ENCODE results near the gene FRS2. TPM values are rescaled to one million over a fixed set of nuclear protein-coding genes. Genes with fewer than 3 reads are reported as not detected.
A peak's percentile ranks its signal among the peaks of the same experiment; 100 is the strongest.

Gene FRS2
- total RNA-seq, 5 donors from 2014 or later (not counting 1 experiment from before 2014, with no cell fraction given) = 22.0 to 30.2 (median 26.2) TPM

DNA sequence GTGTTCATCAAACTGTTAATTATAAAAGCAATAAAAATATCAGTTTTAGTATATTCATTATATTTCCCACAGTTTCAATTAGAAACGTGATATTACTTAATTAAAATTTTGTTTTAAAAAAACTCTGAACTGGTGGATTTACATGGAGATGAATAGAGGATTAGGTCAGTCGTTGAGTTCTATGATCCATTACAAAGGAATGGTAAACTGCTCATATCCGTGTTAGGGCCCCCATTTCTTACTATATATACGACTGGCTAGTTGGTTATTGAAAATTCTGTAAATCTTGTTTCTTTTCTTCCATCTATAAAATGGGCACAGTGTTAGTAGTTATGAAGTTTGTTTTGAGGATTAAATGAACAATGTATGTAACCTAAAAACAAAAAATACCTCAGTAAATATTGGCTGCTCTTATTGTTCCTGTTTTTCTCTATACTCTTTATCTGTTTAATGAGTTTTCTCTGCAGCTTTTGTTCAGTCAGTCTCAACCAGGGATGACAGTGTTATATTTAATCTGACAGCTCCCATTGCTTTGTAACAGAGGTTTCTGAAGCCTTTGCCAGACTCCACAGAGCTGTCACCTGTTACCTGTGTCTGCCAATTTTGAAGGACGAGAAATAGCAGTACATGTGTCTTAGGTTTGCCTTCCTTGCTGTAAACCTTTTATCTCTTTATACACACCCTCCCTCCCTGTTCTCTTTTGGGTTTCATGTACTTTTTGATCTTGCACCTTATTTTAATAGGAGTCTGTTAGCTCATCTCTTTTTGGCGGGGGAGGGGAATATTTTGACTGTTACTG lies 41.5 kb downstream of the FRS2 start:
- Mint-ChIP-seq H3K9me3 (no peaks in the 10 kb centered on the region), H3K27ac (no peak overlapping the region), H3K36me3 (peaks cover 1% of the 10 kb centered on the region), H3K27me3 (no peaks in the 10 kb centered on the region), H3K4me3 (no peak overlapping the region), H3K4me1 (peaks cover 71 to 78% (median 73%) of the 10 kb centered on the region in 3 donors)
- DNase-seq = no peak
- peaks cover 8 to 21% of the 10 kb centered on the region in 2 experiments for H3K4me1 ChIP-seq (ENCODE audit: control insufficient read depth in 1 of 2, extremely low read depth in 1 of 2, insufficient read depth in 2 of 2, low read length in 2 of 2)
- CTCF ChIA-PET = no interaction called here
- ATAC-seq (replicated peaks in 1 of 4) = peak in 1 of 4 experiments; percentile 63
- no CpG with 5 or more reads among the region's 6 CpGs for WGBS (ENCODE audit: insufficient coverage)
- H3K4me3 ChIP-seq (ENCODE audit: control insufficient read depth in 1 of 2, extremely low read depth in 1 of 2, low read length in 1 of 2) = no peak overlapping the region
- no peak overlapping the region for H3K27ac ChIP-seq (ENCODE audit: low read length)
- no peaks in the 10 kb centered on the region for H3K36me3 ChIP-seq (ENCODE audit: control insufficient read depth in 2 of 2, extremely low read depth in 1 of 2, insufficient read depth in 1 of 2, low read length in 1 of 2)
- POLR2A ChIA-PET = no interaction called here
- no peaks in the 10 kb centered on the region for H3K27me3 ChIP-seq (replicated peaks in 1 of 2; ENCODE audit: control insufficient read depth in 2 of 2, extremely low read depth in 1 of 2, insufficient read depth in 2 of 2, low read length in 1 of 2)
- H3K9me3 ChIP-seq = no peaks in the 10 kb centered on the region

DNA sequence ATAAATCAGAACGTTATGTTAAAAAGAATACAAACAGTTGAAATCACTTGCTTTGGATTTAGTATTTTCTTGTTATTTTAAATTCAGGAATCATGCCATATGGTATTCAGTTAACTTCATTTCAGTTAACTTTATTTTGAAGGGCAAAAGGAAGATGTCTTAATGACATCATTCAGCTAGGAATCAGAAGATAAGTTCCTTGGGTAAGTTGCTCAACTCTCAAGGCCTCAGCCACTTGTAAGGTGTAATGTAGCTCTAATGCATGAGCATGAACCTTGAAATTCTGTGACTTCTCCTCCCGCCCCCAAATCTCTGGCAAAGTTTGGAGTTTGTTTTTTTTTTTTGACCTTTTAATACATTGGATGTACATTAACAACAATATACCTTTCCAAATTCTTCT lies 42.6 kb downstream of the FRS2 start:
- no peak for DNase-seq
- ChIA-PET POLR2A (interaction anchor here in 1 of 2 donors (0.5 kb wide), 1 partner anchor 42 kb away, joined by 4 read pairs; no protein-coding TSS in a partner anchor), CTCF (interaction anchor here in 1 of 2 donors (0.9 kb wide), 1 partner anchor 24 kb away, joined by 3 read pairs; no protein-coding TSS in a partner anchor)
- no peak overlapping the region for H3K4me3 ChIP-seq (ENCODE audit: control insufficient read depth in 1 of 2, extremely low read depth in 1 of 2, low read length in 1 of 2)
- Mint-ChIP-seq H3K27ac (no peak overlapping the region), H3K36me3 (no peaks in the 10 kb centered on the region), H3K27me3 (no peaks in the 10 kb centered on the region), H3K4me3 (no peak overlapping the region), H3K9me3 (no peaks in the 10 kb centered on the region), H3K4me1 (peaks cover 72 to 75% (median 74%) of the 10 kb centered on the region in 3 donors)
- no CpG with 5 or more reads among the region's 2 CpGs for WGBS (ENCODE audit: insufficient coverage)
- H3K27me3 ChIP-seq (replicated peaks in 1 of 2; ENCODE audit: control insufficient read depth in 2 of 2, extremely low read depth in 1 of 2, insufficient read depth in 2 of 2, low read length in 1 of 2) = no peaks in the 10 kb centered on the region
- ATAC-seq (replicated peaks in 1 of 4) = no peak
- no peak overlapping the region for H3K27ac ChIP-seq (ENCODE audit: low read length)
- no peaks in the 10 kb centered on the region for H3K9me3 ChIP-seq
- H3K36me3 ChIP-seq (ENCODE audit: control insufficient read depth in 2 of 2, extremely low read depth in 1 of 2, insufficient read depth in 1 of 2, low read length in 1 of 2) = no peaks in the 10 kb centered on the region
- H3K4me1 ChIP-seq (ENCODE audit: control insufficient read depth in 1 of 2, extremely low read depth in 1 of 2, insufficient read depth in 2 of 2, low read length in 2 of 2) = peaks cover 8 to 21% of the 10 kb centered on the region in 2 experiments

DNA sequence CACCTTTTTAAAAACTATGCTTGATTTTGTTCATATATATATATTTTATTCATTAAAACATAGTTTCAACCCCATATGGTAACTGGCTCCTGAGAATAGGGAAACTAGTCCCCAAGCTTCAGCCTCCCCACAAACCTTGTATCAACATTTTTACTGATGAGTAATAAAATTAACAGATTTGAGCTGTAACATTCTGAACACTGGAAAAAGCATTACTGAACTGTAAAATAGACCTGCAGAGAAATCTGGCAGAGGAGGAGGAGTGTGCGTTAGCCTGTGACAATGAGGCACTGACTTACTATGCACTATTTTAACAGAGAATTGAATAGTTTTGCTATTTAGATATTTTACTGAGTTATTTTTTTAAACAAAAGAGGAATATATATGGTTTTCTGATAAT lies 43.1 kb downstream of the FRS2 start:
- Mint-ChIP-seq H3K4me3 (no peak overlapping the region), H3K9me3 (no peaks in the 10 kb centered on the region), H3K27ac (no peak overlapping the region), H3K36me3 (peaks cover 2% of the 10 kb centered on the region), H3K27me3 (no peaks in the 10 kb centered on the region), H3K4me1 (peaks cover 70 to 74% (median 71%) of the 10 kb centered on the region in 3 donors)
- ATAC-seq (replicated peaks in 1 of 4) = no peak
- H3K4me3 ChIP-seq (ENCODE audit: control insufficient read depth in 1 of 2, extremely low read depth in 1 of 2, low read length in 1 of 2) = no peak overlapping the region
- ChIA-PET POLR2A (no interaction called here), CTCF (interaction anchor here (0.5 to 0.9 kb wide), 3 partner anchors 25 to 1220 kb away, joined by 3 to 7 read pairs (median 3); no protein-coding TSS in a partner anchor)
- no peaks in the 10 kb centered on the region for H3K27me3 ChIP-seq (replicated peaks in 1 of 2; ENCODE audit: control insufficient read depth in 2 of 2, extremely low read depth in 1 of 2, insufficient read depth in 2 of 2, low read length in 1 of 2)
- H3K36me3 ChIP-seq (ENCODE audit: control insufficient read depth in 2 of 2, extremely low read depth in 1 of 2, insufficient read depth in 1 of 2, low read length in 1 of 2) = no peaks in the 10 kb centered on the region
- DNase-seq = no peak
- no peaks in the 10 kb centered on the region for H3K9me3 ChIP-seq
- peaks cover 8 to 21% of the 10 kb centered on the region in 2 experiments for H3K4me1 ChIP-seq (ENCODE audit: control insufficient read depth in 1 of 2, extremely low read depth in 1 of 2, insufficient read depth in 2 of 2, low read length in 2 of 2)
- H3K27ac ChIP-seq (ENCODE audit: low read length) = no peak overlapping the region
- WGBS (ENCODE audit: insufficient coverage) = no CpG with 5 or more reads among the region's 1 CpG

DNA sequence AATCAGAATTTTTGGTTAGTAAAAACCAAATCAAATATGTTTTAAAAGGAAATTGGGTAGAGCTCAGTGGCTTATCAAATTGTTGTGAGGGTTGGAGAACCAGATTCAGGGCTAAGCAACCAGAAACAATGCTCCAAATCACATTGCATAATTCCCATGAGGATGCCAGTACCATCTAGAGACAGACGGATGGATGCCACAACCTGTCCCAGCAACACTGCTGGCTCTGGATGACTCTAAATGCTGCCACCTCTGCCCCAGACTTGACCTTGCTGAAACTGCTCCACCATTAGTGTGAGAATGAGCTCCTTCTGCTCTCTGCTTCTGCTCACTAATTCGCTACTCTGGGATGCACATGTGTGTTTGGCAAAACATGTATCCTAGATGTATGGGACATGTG lies 43.9 kb downstream of the FRS2 start:
- Mint-ChIP-seq H3K4me3 (no peak overlapping the region), H3K27me3 (no peaks in the 10 kb centered on the region), H3K4me1 (peaks cover 63 to 69% (median 66%) of the 10 kb centered on the region in 3 donors), H3K27ac (no peak overlapping the region), H3K9me3 (no peaks in the 10 kb centered on the region), H3K36me3 (peaks cover 2% of the 10 kb centered on the region)
- Histone ChIP-seq H3K27ac (ENCODE audit: low read length) (no peak overlapping the region), H3K9me3 (no peaks in the 10 kb centered on the region), H3K27me3 (replicated peaks in 1 of 2; ENCODE audit: control insufficient read depth in 2 of 2, extremely low read depth in 1 of 2, insufficient read depth in 2 of 2, low read length in 1 of 2) (no peaks in the 10 kb centered on the region), H3K36me3 (ENCODE audit: control insufficient read depth in 2 of 2, extremely low read depth in 1 of 2, insufficient read depth in 1 of 2, low read length in 1 of 2) (no peaks in the 10 kb centered on the region), H3K4me1 (ENCODE audit: control insufficient read depth in 1 of 2, extremely low read depth in 1 of 2, insufficient read depth in 2 of 2, low read length in 2 of 2) (peaks cover 8 to 21% of the 10 kb centered on the region in 2 experiments), H3K4me3 (ENCODE audit: control insufficient read depth in 1 of 2, extremely low read depth in 1 of 2, low read length in 1 of 2) (no peak overlapping the region)
- DNase-seq (no peak), ATAC-seq (replicated peaks in 1 of 4) (no peak)
- POLR2A ChIA-PET = no interaction called here
- WGBS (ENCODE audit: insufficient coverage) = 100% methylated on average over 2 of the region's 2 CpGs
- CTCF ChIA-PET = no interaction called here

DNA sequence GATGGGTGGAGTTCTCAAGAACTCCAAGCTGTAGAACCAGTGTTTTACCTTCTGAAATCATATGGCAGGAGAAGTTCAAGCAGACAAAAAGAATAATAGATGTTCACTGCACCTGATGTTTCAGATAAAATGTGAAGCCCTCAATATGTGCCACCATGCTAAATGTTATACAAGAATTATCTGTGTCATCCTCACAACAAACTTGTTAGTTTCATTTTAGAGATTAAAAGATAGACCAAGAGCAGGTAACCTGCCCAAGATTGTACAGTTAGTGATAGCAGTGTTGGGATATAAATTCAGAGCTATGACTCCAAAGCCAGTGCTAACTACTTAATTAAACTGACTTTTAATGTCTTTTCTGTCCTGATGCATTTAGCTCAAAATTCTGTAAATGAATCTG lies 44.7 kb downstream of the FRS2 start:
- no peaks in the 10 kb centered on the region for H3K27me3 Mint-ChIP-seq
- peaks cover 7% of the 10 kb centered on the region for H3K36me3 Mint-ChIP-seq
- no peak for DNase-seq
- peaks cover 60 to 68% (median 66%) of the 10 kb centered on the region in 3 donors for H3K4me1 Mint-ChIP-seq
- H3K9me3 Mint-ChIP-seq = no peaks in the 10 kb centered on the region
- H3K4me3 Mint-ChIP-seq = no peak overlapping the region
- no peaks in the 10 kb centered on the region for H3K27me3 ChIP-seq (replicated peaks in 1 of 2; ENCODE audit: control insufficient read depth in 2 of 2, extremely low read depth in 1 of 2, insufficient read depth in 2 of 2, low read length in 1 of 2)
- ChIA-PET CTCF (interaction anchor here in 1 of 2 donors (0.6 to 0.9 kb wide), 2 partner anchors 31 to 362 kb away, joined by 3 read pairs; no protein-coding TSS in a partner anchor), POLR2A (no interaction called here)
- no peak for ATAC-seq (replicated peaks in 1 of 4)
- H3K27ac ChIP-seq (ENCODE audit: low read length) = no peak overlapping the region
- peaks cover 8 to 17% of the 10 kb centered on the region in 2 experiments for H3K4me1 ChIP-seq (ENCODE audit: control insufficient read depth in 1 of 2, extremely low read depth in 1 of 2, insufficient read depth in 2 of 2, low read length in 2 of 2)
- H3K9me3 ChIP-seq = no peaks in the 10 kb centered on the region
- H3K4me3 ChIP-seq (ENCODE audit: control insufficient read depth in 1 of 2, extremely low read depth in 1 of 2, low read length in 1 of 2) = no peak overlapping the region
- no peaks in the 10 kb centered on the region for H3K36me3 ChIP-seq (ENCODE audit: control insufficient read depth in 2 of 2, extremely low read depth in 1 of 2, insufficient read depth in 1 of 2, low read length in 1 of 2)
- peak overlapping the region in 1 of 2 donors; percentile 34 for H3K27ac Mint-ChIP-seq

DNA sequence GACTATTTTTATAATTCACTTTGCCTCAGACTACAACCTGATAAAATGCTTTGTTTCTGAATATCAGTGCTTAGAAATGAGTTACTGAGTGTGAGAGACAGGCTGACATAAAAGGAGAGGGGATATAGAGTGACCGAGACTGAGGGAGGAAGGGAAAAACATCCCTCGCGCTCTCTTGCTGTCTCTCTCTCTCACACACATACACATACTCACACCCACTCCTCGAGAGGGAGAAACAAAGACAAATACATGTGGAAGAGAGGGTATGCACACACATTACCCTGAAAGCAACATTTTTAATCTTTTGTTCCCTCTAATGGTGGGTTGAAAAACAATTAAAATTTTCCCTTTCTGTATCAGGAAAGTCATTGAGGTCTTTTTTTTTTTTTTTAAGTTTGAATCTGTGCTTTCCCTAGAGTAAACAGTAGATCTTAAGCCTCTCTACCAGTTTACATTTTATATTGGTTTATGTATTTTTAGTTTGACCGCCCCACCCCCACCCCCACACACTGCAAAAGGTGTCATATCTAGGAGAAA lies 45.3 kb downstream of the FRS2 start:
- Histone ChIP-seq H3K27ac (ENCODE audit: low read length) (no peak overlapping the region), H3K9me3 (no peaks in the 10 kb centered on the region), H3K27me3 (replicated peaks in 1 of 2; ENCODE audit: control insufficient read depth in 2 of 2, extremely low read depth in 1 of 2, insufficient read depth in 2 of 2, low read length in 1 of 2) (no peaks in the 10 kb centered on the region), H3K36me3 (ENCODE audit: control insufficient read depth in 2 of 2, extremely low read depth in 1 of 2, insufficient read depth in 1 of 2, low read length in 1 of 2) (no peaks in the 10 kb centered on the region), H3K4me3 (ENCODE audit: control insufficient read depth in 1 of 2, extremely low read depth in 1 of 2, low read length in 1 of 2) (no peak overlapping the region), H3K4me1 (ENCODE audit: control insufficient read depth in 1 of 2, extremely low read depth in 1 of 2, insufficient read depth in 2 of 2, low read length in 2 of 2) (peaks cover 8 to 14% of the 10 kb centered on the region in 2 experiments)
- no CpG with 5 or more reads among the region's 5 CpGs for WGBS (ENCODE audit: insufficient coverage)
- Mint-ChIP-seq H3K4me1 (peaks cover 57 to 66% (median 65%) of the 10 kb centered on the region in 3 donors), H3K9me3 (peaks cover 0 to 3% (median 2%) of the 10 kb centered on the region in 3 donors), H3K4me3 (no peak overlapping the region), H3K36me3 (peaks cover 8% of the 10 kb centered on the region), H3K27ac (peak overlapping the region in 1 of 2 donors; percentile 3), H3K27me3 (no peaks in the 10 kb centered on the region)
- ATAC-seq (replicated peaks in 1 of 4) (no peak), DNase-seq (no peak)
- CTCF ChIA-PET = interaction anchor here in 1 of 2 donors (0.6 to 0.9 kb wide), 3 partner anchors 31 to 841 kb away, joined by 3 to 4 read pairs (median 3); no protein-coding TSS in a partner anchor
- POLR2A ChIA-PET = interaction anchor here in 1 of 2 donors (0.6 kb wide), 1 partner anchor 13 kb away, joined by 3 read pairs; no protein-coding TSS in a partner anchor

All from T-cell (primary cell).